Gastroesophageal sphincter (tissue), 3 donors: ENCODE measurements around the gene KCTD1.

Source experiments
- CTCF ChIP-seq, 4 experiments: fragments of 200-600 bp in 2 of 4; fragments of 450-650 bp in 2 of 4; sonication (generic) in 1 of 4; IDR thresholded peaks; one replicate each; pipeline ENCODE4 v1.5.1; 2017 to 2019; ENCODE audit warnings: antibody characterized with exemption in 4 of 4, mild to moderate bottlenecking in 2 of 4, moderate library complexity in 2 of 4
- EP300 ChIP-seq: sonication (generic); formaldehyde crosslinking; IDR thresholded peaks from one replicate; pipeline ENCODE4 v1.6.1; 2017; ENCODE audit warnings: antibody characterized with exemption, mild to moderate bottlenecking
- POLR2A ChIP-seq, 2 donors: fragments of 450-650 bp; IDR thresholded peaks; one replicate each; pipeline ENCODE4 v1.6.1; 2017; ENCODE audit warnings: antibody characterized with exemption in 2 of 2, mild to moderate bottlenecking in 2 of 2, moderate library complexity in 1 of 2
- POLR2AphosphoS5 ChIP-seq: sonication (generic); formaldehyde crosslinking; IDR thresholded peaks from one replicate; pipeline ENCODE4 v1.6.1; 2017; ENCODE audit warnings: antibody characterized with exemption

- TF ChIP-seq CTCF (IDR thresholded peaks at IDR 0.05) = no peak
- TF ChIP-seq POLR2AphosphoS5 = no peak
- no peak for TF ChIP-seq POLR2A (IDR thresholded peaks at IDR 0.05)
- no peak for TF ChIP-seq EP300
Measured at GRCh38 chr18:26439537-26439936, 108.8 kb downstream of the KCTD1 start.
